Epithelial cell of proximal tubule (primary cell): ENCODE results near the gene THRB. TPM values are rescaled to one million over a fixed set of nuclear protein-coding genes. Genes with fewer than 3 reads are reported as not detected.

Experiments
- DNase-seq: peaks from one replicate; pipeline ENCODE4 v3.0.0-alpha.2; 2011; ENCODE audit warnings: low read depth
- H3K4me3 ChIP-seq: 2 replicates; pipeline ENCODE4 v1.5.1; 2011; ENCODE audit warnings: low read depth, mild to moderate bottlenecking, low read length
- total RNA-seq: library from RNA; depleted of rRNA; stranded (reverse); fragments of >200 nt; gene quantifications from 2 replicates; pipeline ENCODE4 v1.2.3, GENCODE V29; 2015
- TF ChIP-seq, protein P1 (sequence below): conservative IDR thresholded peaks from 2 replicates; pipeline ENCODE4 v1.5.1; 2012; ENCODE audit warnings: low read depth, mild to moderate bottlenecking, low read length

Gene THRB
- total RNA-seq, 1 donor from 2014 or later, result 2.1 TPM

DNA sequence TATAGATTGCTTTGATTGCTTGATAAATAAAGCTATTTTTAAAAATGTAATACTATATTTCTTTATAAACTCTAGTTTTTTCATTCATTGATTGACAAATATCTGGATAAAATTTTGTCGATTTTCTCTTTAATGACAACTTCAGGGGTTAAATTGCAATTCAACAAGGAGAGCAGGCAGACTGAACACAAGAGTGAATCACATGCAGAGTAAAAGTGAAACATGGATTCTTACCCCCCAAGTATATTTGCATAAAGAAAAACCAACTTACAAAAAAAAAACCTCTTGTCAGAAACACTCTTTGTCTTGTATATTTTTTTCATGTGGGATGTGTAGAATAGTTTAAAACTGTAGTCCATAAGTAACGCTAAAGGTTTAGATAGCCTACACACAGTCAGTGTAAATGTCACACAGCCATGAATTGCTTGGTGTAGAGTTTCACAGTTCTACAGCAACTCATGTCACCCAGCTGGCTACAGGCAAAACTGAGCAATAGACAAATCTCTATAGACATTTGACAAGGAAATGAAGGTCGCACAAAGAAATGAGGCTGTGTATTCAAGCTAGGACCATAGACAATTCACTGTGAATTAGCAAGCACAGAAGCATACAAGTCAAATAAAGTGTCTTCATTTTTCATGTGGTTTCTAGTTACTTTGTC lies 141.6 kb downstream of the THRB start:
- no peak overlapping the region for H3K4me3 ChIP-seq
- DNase-seq, result no peak
- TF ChIP-seq, protein P1, sequence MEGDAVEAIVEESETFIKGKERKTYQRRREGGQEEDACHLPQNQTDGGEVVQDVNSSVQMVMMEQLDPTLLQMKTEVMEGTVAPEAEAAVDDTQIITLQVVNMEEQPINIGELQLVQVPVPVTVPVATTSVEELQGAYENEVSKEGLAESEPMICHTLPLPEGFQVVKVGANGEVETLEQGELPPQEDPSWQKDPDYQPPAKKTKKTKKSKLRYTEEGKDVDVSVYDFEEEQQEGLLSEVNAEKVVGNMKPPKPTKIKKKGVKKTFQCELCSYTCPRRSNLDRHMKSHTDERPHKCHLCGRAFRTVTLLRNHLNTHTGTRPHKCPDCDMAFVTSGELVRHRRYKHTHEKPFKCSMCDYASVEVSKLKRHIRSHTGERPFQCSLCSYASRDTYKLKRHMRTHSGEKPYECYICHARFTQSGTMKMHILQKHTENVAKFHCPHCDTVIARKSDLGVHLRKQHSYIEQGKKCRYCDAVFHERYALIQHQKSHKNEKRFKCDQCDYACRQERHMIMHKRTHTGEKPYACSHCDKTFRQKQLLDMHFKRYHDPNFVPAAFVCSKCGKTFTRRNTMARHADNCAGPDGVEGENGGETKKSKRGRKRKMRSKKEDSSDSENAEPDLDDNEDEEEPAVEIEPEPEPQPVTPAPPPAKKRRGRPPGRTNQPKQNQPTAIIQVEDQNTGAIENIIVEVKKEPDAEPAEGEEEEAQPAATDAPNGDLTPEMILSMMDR, result no peak

DNA sequence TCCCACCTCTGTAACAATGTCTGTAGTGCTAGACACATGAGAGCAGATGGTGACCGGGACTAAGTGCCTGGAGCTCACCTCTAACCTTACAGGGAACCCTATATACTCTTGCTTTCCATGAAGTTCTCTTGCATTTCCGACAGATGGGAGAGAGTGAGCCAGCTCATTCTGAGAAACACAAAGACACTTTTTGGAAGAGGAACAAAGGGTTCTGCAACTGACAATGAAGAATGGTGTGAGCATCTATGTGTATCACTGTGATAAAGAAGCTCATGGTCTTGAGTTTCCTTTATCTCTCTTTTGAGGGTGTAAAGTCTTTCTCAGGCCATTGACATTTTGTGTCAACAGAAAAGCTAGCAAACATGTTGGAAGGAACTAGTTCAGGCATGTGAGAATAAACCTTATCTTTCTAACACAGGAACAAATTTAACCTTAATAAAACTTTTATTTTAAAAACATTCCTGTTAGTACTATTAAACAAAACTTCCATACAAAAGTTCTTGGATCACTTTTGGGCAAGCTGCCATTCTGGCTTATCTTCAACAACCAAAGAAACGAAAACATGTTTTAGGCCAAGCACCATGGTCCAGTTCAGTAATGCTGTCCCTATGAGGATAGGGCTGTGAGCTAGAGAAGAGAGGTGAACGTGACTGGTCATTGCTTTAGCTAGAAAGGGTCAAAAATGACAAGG lies 142.7 kb downstream of the THRB start:
- no peak overlapping the region for H3K4me3 ChIP-seq
- TF ChIP-seq, protein P1, result no peak
- no peak for DNase-seq

DNA sequence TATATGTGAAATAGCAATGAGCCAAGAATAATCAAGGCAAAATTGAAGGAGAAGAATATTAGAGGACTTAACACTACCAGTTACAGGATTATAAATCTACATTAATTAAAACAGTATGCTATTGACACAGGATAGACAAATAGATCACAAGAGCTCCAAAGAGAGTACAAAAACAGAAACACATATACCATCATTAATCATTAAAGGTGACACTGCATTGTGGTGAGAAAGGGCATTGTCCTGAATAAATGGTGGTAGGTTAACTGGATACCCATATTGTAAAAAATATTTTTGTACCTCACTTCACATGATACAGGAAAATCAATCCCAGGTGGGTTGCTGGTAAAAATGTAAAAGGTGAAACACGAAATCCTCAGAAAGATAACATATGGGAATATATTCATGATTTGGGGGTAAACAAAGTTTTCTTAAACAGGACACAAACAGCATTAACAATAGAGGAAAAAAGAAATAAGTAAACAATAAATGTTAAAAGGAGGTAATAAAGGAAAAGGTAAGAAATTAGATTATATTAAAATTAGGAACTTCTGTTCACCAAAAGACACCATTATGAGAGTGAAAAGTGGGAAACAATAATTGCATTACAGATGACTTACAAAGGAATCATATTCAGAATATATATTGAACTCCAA lies 145.2 kb downstream of the THRB start:
- TF ChIP-seq, protein P1, result no peak
- H3K4me3 ChIP-seq, result no peak overlapping the region
- no peak for DNase-seq

DNA sequence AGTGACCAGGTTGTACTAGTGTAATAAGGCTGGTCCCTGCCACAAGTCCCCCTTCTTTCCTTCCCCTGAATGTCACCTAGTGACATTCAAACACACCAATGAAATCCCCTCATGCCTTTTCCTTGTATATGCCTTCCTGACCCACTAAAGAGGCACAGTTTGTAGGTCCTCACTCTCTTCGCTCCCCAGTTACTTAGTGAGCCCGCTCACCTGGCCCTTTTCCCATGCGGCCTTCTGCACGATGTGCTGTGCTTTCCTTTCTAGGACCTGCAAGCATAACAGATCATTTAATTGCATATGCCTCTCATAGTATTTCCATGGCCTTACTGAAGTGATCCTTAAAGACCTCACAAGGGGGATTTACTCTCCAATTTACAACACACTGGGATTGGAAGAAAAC lies 146.3 kb downstream of the THRB start:
- TF ChIP-seq, protein P1, result no peak
- no peak overlapping the region for H3K4me3 ChIP-seq
- no peak for DNase-seq

DNA sequence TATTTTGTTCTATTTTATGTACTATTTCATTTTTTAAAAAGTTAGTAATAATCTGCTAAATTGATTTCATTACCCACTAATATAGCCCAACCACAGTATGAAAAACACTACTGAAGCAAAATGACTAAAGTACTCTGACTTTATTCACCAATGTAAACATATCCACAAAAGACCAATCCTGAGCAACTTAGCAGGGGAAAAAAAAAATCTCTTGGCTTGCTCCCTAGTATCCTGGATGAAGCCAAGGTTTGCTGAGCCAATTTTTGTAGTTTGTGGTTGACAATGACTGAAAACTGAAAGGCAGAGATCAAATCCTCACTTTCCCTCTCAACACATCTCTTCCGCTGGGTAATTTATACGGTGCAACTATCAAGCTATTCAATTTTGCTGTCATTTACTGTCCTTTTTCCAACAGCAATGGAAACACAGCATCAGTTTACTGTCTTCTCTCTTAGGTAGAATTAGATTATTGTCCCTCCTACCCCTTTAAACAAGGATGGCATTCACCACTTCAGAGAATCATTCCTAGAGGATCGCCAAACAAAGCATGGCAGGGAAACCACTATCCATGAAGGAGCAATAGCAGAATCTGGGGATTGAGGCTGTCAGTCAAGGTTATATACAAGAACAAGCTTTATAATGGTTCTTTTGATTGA lies 149.7 kb downstream of the THRB start:
- DNase-seq, result no peak
- TF ChIP-seq, protein P1, result no peak
- no peak overlapping the region for H3K4me3 ChIP-seq

DNA sequence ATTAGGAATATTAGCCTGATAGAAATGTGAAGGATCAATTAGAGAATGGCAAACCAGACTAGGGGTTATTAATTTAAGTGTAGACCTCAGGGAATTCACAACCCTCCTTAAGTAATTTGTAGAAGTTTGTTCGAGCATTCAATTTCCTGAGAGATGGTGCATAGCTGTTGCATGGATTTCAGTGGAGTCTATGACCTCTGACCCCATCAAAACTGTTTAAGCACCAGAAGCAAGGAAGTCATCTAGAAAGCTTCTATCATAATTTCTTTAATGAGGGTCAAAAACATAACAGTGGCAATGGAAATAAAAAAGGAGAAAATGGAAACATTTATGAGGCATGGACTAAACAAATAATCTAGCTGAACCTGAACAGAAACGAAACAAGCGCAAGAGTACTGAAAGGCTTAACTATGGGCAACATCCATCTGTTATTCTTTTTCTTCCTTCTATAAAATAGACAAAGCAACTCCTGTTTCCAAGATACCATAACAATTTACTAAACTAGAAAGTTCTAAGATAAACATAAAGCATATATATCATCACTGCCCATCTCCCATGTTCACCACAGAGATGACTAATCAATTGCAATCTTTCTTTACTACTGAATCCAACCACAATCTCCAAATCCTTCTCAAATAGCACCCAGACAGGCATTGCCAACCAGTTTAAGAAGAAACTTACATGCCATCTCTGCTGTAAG lies 151.4 kb downstream of the THRB start:
- DNase-seq, result no peak
- H3K4me3 ChIP-seq, result no peak overlapping the region
- TF ChIP-seq, protein P1, result no peak
